ENCODE measurements around the gene PELI1. TPM values are rescaled to one million over a fixed set of nuclear protein-coding genes. Genes with fewer than 3 reads are reported as not detected.

PELI1 gene
- total and polyA plus RNA-seq, 2 donors (not counting 3 experiments of a cell fraction or from before 2014, with no cell fraction given) = 14.2 to 30.9 TPM

DNA sequence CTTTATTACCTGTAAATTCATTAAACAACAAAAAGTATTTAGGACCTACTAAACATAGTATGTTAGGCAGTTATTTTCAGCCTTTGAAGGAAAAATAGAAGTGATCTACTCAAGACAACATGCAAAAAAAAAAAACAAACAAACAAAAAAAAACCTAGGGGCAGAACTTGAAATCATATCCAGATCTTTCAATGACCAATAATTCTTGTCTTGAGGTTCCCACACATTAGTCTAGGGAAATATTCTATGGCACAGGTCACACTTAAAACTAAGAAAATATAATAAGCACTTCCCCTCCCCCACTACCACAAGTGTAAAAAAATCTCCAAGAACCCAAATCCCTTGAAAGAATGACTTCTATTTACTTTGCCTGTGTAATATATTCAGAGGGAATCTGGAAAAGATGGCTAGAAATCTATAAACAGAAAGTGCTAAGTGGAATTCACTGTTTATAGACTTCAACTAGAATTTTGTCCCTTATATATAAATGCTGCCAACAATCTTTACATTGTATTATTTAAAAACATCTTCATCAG lies 3.5 kb downstream of the PELI1 start:
- no peaks in the 10 kb centered on the region for H3K9me3 ChIP-seq (replicated peaks; ENCODE audit: control insufficient read depth, insufficient read depth, low read length)
- CTCF ChIA-PET = interaction anchor here (0.8 to 4.3 kb wide), 5 partner anchors 35 to 188 kb away, joined by 3 to 36 read pairs (median 17); no protein-coding TSS in a partner anchor
- H3K27ac ChIP-seq (ENCODE audit: insufficient read depth, low read depth, low read length) = no peak overlapping the region
- no peak for TF ChIP-seq JUN (IDR thresholded peaks at IDR 0.05; ENCODE audit: borderline replicate concordance, insufficient read depth, insufficient read length, low read depth)
- TF ChIP-seq, protein P1, sequence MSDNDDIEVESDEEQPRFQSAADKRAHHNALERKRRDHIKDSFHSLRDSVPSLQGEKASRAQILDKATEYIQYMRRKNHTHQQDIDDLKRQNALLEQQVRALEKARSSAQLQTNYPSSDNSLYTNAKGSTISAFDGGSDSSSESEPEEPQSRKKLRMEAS (IDR thresholded peaks at IDR 0.05; ENCODE audit: insufficient read depth, insufficient read length) = no peak
- TF ChIP-seq GATA2 (IDR thresholded peaks at IDR 0.05; ENCODE audit: insufficient read depth, insufficient read length, low read depth, low read length) = no peak
- no peak for TF ChIP-seq POLR2A (IDR thresholded peaks at IDR 0.05; ENCODE audit: low read depth, low read length)
- no peak for TF ChIP-seq MYC (IDR thresholded peaks at IDR 0.05; ENCODE audit: low read depth, low read length)
- TF ChIP-seq EZH2 (IDR thresholded peaks at IDR 0.05; ENCODE audit: borderline replicate concordance, low read depth, low read length, severe bottlenecking) = no peak
- no peaks in the 10 kb centered on the region for H3K36me3 ChIP-seq (ENCODE audit: control insufficient read depth in 2 of 2, extremely low read depth in 1 of 2, insufficient read depth in 2 of 2, low read length in 2 of 2)
- peak overlapping the region; percentile 84 for H3K4me2 ChIP-seq (ENCODE audit: insufficient read depth, low read length)
- H3K27me3 ChIP-seq (ENCODE audit: control insufficient read depth in 2 of 2, insufficient read depth in 2 of 2, low read length in 2 of 2) = peaks cover 0 to under 1% of the 10 kb centered on the region in 2 experiments
- FAIRE-seq (no peak), DNase-seq (ENCODE audit: low read depth, low spot score) (peak; percentile 30)
- dilution Hi-C loops (cut with MboI; ENCODE audit: extremely low pct_ligation_motif_present, low sequenced_read_pairs) = no loop called here
- no peak overlapping the region for H3K4me3 ChIP-seq (replicated peaks in 1 of 3; ENCODE audit: insufficient read depth in 1 of 3, low read depth in 1 of 3, low read length in 3 of 3)
- no peak overlapping the region for H2AFZ ChIP-seq (ENCODE audit: low read depth, low read length)
- no peaks in the 10 kb centered on the region for H3K9me1 ChIP-seq (replicated peaks; ENCODE audit: control insufficient read depth, extremely low read depth, insufficient read depth, low read length)
- H4K20me1 ChIP-seq (replicated peaks; ENCODE audit: control insufficient read depth, extremely low read depth, insufficient read depth, low read length) = peaks cover 5% of the 10 kb centered on the region
- POLR2A ChIA-PET = no interaction called here
- peaks cover 83% of the 10 kb centered on the region for H3K79me2 ChIP-seq (ENCODE audit: control insufficient read depth, insufficient read depth, low read length)
- intact Hi-C loops (cut with micrococcal nuclease) = loop anchor here (5.0 to 10.0 kb wide), 3 partner anchors 262 to 504 kb away; partner anchors contain the start of gene AFTPH
- BruUV-seq (replicated peaks) = no TSS peak
- H3K4me1 ChIP-seq (ENCODE audit: control insufficient read depth, extremely low read depth, insufficient read depth, low read length) = peaks cover 29% of the 10 kb centered on the region
- H3K9ac ChIP-seq (replicated peaks; ENCODE audit: extremely low read depth, insufficient read depth, low read length) = no peak overlapping the region

DNA sequence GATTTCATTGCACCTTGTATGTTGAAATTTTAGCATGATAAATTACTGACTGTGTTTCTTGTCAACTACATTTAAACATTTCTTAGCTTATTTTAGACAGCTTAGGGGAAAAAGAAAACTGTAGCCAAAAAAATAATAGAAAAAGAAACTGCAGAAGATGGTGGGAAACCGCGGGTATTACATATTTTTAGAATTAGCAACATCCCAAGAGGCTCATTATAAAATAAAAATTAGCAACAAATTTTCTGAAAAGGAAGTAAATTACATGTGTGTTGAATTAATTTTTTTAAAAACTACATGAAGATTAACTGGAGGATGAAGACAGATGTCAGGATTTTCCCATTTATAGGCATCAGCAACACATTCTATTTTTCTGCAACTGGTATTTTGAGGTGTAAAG lies 4.3 kb downstream of the PELI1 start:
- POLR2A ChIA-PET = no interaction called here
- FAIRE-seq (no peak), DNase-seq (ENCODE audit: low read depth, low spot score) (no peak)
- Histone ChIP-seq H3K79me2 (ENCODE audit: control insufficient read depth, insufficient read depth, low read length) (peaks cover 91% of the 10 kb centered on the region), H3K9me1 (replicated peaks; ENCODE audit: control insufficient read depth, extremely low read depth, insufficient read depth, low read length) (no peaks in the 10 kb centered on the region), H3K9ac (replicated peaks; ENCODE audit: extremely low read depth, insufficient read depth, low read length) (no peak overlapping the region), H3K27ac (ENCODE audit: insufficient read depth, low read depth, low read length) (no peak overlapping the region), H3K4me3 (replicated peaks in 1 of 3; ENCODE audit: insufficient read depth in 1 of 3, low read depth in 1 of 3, low read length in 3 of 3) (no peak overlapping the region), H3K9me3 (replicated peaks; ENCODE audit: control insufficient read depth, insufficient read depth, low read length) (no peaks in the 10 kb centered on the region), H3K4me1 (ENCODE audit: control insufficient read depth, extremely low read depth, insufficient read depth, low read length) (peaks cover 33% of the 10 kb centered on the region), H3K36me3 (ENCODE audit: control insufficient read depth in 2 of 2, extremely low read depth in 1 of 2, insufficient read depth in 2 of 2, low read length in 2 of 2) (no peaks in the 10 kb centered on the region), H3K4me2 (ENCODE audit: insufficient read depth, low read length) (peak overlapping the region; percentile 12), H2AFZ (ENCODE audit: low read depth, low read length) (no peak overlapping the region), H3K27me3 (ENCODE audit: control insufficient read depth in 2 of 2, insufficient read depth in 2 of 2, low read length in 2 of 2) (no peaks in the 10 kb centered on the region), H4K20me1 (replicated peaks; ENCODE audit: control insufficient read depth, extremely low read depth, insufficient read depth, low read length) (peaks cover 5% of the 10 kb centered on the region)
- dilution Hi-C loops (cut with MboI; ENCODE audit: extremely low pct_ligation_motif_present, low sequenced_read_pairs) (no loop called here), intact Hi-C loops (cut with micrococcal nuclease) (loop anchor here (5.0 to 10.0 kb wide), 3 partner anchors 262 to 505 kb away; partner anchors contain the start of gene AFTPH)
- CTCF ChIA-PET = interaction anchor here (4.2 to 4.3 kb wide), 2 partner anchors 35 to 189 kb away, joined by 13 to 32 read pairs; no protein-coding TSS in a partner anchor
- TF ChIP-seq GATA2 (IDR thresholded peaks at IDR 0.05; ENCODE audit: insufficient read depth, insufficient read length, low read depth, low read length) (no peak), JUN (IDR thresholded peaks at IDR 0.05; ENCODE audit: borderline replicate concordance, insufficient read depth, insufficient read length, low read depth) (no peak), POLR2AphosphoS5 (IDR thresholded peaks at IDR 0.05; ENCODE audit: insufficient read depth, low read depth, low read length) (no peak), MYC (IDR thresholded peaks at IDR 0.05; ENCODE audit: low read depth, low read length) (no peak), POLR2A (IDR thresholded peaks at IDR 0.05; ENCODE audit: low read depth, low read length) (no peak), EZH2 (IDR thresholded peaks at IDR 0.05; ENCODE audit: borderline replicate concordance, low read depth, low read length, severe bottlenecking) (no peak), FOS (IDR thresholded peaks at IDR 0.05; ENCODE audit: borderline replicate concordance, insufficient read depth, low read length) (no peak)
- TF ChIP-seq, protein P2, sequence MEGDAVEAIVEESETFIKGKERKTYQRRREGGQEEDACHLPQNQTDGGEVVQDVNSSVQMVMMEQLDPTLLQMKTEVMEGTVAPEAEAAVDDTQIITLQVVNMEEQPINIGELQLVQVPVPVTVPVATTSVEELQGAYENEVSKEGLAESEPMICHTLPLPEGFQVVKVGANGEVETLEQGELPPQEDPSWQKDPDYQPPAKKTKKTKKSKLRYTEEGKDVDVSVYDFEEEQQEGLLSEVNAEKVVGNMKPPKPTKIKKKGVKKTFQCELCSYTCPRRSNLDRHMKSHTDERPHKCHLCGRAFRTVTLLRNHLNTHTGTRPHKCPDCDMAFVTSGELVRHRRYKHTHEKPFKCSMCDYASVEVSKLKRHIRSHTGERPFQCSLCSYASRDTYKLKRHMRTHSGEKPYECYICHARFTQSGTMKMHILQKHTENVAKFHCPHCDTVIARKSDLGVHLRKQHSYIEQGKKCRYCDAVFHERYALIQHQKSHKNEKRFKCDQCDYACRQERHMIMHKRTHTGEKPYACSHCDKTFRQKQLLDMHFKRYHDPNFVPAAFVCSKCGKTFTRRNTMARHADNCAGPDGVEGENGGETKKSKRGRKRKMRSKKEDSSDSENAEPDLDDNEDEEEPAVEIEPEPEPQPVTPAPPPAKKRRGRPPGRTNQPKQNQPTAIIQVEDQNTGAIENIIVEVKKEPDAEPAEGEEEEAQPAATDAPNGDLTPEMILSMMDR (IDR thresholded peaks at IDR 0.05; ENCODE audit: extremely low read depth in 1 of 2, insufficient read depth in 1 of 2, low read depth in 1 of 2, low read length in 2 of 2) = no peak
- TF ChIP-seq, protein P1 (IDR thresholded peaks at IDR 0.05; ENCODE audit: insufficient read depth, insufficient read length) = no peak
- BruUV-seq (replicated peaks) = no TSS peak
